HEK293T (cell line): ENCODE measurements around the gene ERVH48-1.
"Not testable (repeated sequence)": the region's sequence is repeated elsewhere in the genome, so short reads cannot be mapped to it uniquely, and the experiment has no call there.

Experiments used
- ARNT ChIP-seq: fragments of 450-650 bp; IDR thresholded peaks from 2 replicates; pipeline ENCODE4 v1.6.1; 2017; ENCODE audit warnings: mild to moderate bottlenecking
- BHLHE40 ChIP-seq: fragments of 450-650 bp; IDR thresholded peaks from 2 replicates; pipeline ENCODE4 v1.6.1; 2016; ENCODE audit warnings: mild to moderate bottlenecking, moderate library complexity, borderline replicate concordance
- CTBP1 ChIP-seq: fragments of 450-650 bp; IDR thresholded peaks from 2 replicates; pipeline ENCODE4 v1.6.1; 2016; ENCODE audit warnings: borderline replicate concordance
- FOXA1 ChIP-seq: fragments of 450-650 bp; IDR thresholded peaks from 2 replicates; pipeline ENCODE4 v1.6.1; 2016; ENCODE audit warnings: mild to moderate bottlenecking
- HDGF ChIP-seq: fragments of 450-650 bp; IDR thresholded peaks from 2 replicates; pipeline ENCODE4 v1.6.1; 2017; ENCODE audit warnings: antibody characterized with exemption, borderline replicate concordance
- L3MBTL2 ChIP-seq: fragments of 450-650 bp; conservative IDR thresholded peaks from 2 replicates; pipeline ENCODE4 v1.6.1; 2016; ENCODE audit warnings: mild to moderate bottlenecking
- LEF1 ChIP-seq: fragments of 450-650 bp; IDR thresholded peaks from 2 replicates; pipeline ENCODE4 v1.6.1; 2017; ENCODE audit warnings: mild to moderate bottlenecking, borderline replicate concordance
- SP1 ChIP-seq: fragments of 450-650 bp; IDR thresholded peaks from 2 replicates; pipeline ENCODE4 v1.6.1; 2017
- SUZ12 ChIP-seq: fragments of 450-650 bp; IDR thresholded peaks from 2 replicates; pipeline ENCODE4 v1.6.1; 2016; ENCODE audit warnings: mild to moderate bottlenecking
- ZNF384 ChIP-seq: fragments of 450-650 bp; IDR thresholded peaks from 2 replicates; pipeline ENCODE4 v1.6.1; 2016

DNA sequence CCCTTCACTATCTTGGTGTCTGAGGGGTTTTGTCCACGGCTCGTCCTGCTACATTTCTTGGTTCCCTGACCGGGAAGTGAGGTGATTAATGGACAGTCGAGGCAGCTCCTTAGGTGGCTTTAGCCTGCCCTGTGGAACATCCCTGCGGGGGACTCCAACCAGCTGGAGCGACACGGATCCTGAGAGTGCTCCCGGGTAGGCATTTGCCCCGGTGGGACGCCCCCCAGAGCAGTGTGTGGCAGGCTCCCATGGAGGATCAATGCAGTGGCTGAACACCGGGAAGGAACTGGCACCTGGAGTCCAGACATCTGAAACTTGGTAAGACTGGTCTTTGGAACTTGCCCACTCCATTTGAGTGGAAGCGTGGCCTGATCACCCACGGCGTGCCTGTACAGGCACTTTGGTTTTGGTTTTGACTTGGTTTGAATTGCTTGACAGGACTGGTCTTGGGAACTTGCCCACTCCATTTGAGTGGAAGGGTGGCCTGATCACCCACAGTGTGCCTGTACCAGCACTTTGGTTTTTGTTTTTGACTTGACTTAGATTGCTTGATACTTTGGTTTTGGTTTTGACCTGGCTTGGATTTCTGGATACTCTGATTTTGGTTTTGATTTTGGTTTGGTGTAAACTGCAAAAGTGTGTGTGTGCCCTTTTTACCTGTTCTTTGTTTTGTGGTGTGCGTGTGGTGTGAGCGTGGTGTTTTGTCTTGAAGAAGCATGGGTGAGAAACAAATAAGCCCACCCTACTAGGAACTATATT lies 7.1 kb upstream of the ERVH48-1 start:
- TF ChIP-seq SP1, ZNF384, BHLHE40, LEF1, CTBP1, L3MBTL2, SUZ12, ARNT, FOXA1, HDGF: not testable (repeated sequence)
